ENCODE results near the gene SLC43A2.

Gene SLC43A2

DNA sequence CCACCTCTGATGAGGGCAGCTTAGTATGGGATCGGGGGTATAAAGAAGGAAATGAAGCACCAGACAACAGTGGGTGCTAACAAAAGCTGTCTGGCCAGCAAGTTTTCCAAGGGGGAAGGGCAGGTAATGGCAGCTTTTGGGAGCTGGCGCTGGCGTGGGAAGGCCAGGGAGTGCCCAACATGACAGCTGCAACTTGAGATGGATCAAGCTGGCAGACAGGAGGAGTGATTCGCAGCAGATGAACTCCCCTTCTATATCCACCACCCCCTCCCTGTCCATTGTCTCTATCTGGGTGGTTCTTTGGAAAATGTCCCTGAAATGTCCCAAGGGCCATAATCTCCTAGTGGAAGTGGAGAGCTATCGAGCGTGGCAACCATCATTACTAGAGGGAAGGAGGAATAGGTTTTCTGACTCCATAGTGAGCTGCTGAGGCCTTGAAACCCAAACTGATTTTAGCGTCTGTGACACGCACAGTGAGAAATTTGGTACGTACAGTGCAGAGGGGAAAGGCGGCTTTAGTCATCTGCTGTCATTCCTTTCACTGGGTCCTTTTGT lies 107.5 kb downstream of the SLC43A2 start:
- Histone ChIP-seq H3K4me1 (ENCODE audit: low read length) (no peaks in the 10 kb centered on the region), H3K79me2 (ENCODE audit: low read length) (peaks cover 12% of the 10 kb centered on the region), H3K9me2 (replicated peaks; ENCODE audit: insufficient read depth, low read length) (no peaks in the 10 kb centered on the region), H3K36me3 (replicated peaks; ENCODE audit: insufficient read depth, low read length) (no peaks in the 10 kb centered on the region), H3K27me3 (replicated peaks; ENCODE audit: insufficient read depth, low read length) (no peaks in the 10 kb centered on the region), H3F3A (ENCODE audit: insufficient read depth, low read length) (peaks cover 9% of the 10 kb centered on the region), H3K4me2 (ENCODE audit: low read depth, low read length) (no peak overlapping the region), H3K4me3 (ENCODE audit: low read length) (no peak overlapping the region), H3K9ac (ENCODE audit: low read length) (no peak overlapping the region), H4K20me1 (ENCODE audit: insufficient read depth, low read length) (no peaks in the 10 kb centered on the region), H3K27ac (ENCODE audit: low read length) (no peak overlapping the region), H2AFZ (ENCODE audit: low read length) (no peak overlapping the region), H3K9me3 (replicated peaks; ENCODE audit: insufficient read depth, low read length) (no peaks in the 10 kb centered on the region)
- TF ChIP-seq CTCF (IDR thresholded peaks at IDR 0.05; ENCODE audit: low read length) (no peak), EZH2 (optimal IDR thresholded peaks at IDR 0.05; ENCODE audit: low read depth, low read length) (no peak), EZH2phosphoT487 (IDR thresholded peaks at IDR 0.05; ENCODE audit: low read length) (no peak)
- DNase-seq, result no peak

- Histone ChIP-seq H3K27ac (ENCODE audit: low read length) (no peak overlapping the region), H3K9ac (ENCODE audit: low read length) (no peak overlapping the region), H3K4me2 (ENCODE audit: low read depth, low read length) (no peak overlapping the region), H4K20me1 (ENCODE audit: insufficient read depth, low read length) (no peaks in the 10 kb centered on the region), H3K9me3 (replicated peaks; ENCODE audit: insufficient read depth, low read length) (no peaks in the 10 kb centered on the region), H3K4me3 (ENCODE audit: low read length) (no peak overlapping the region), H3K9me2 (replicated peaks; ENCODE audit: insufficient read depth, low read length) (no peaks in the 10 kb centered on the region), H3K27me3 (replicated peaks; ENCODE audit: insufficient read depth, low read length) (no peaks in the 10 kb centered on the region), H3F3A (ENCODE audit: insufficient read depth, low read length) (peaks cover 15% of the 10 kb centered on the region), H2AFZ (ENCODE audit: low read length) (no peak overlapping the region), H3K4me1 (ENCODE audit: low read length) (peaks cover 6% of the 10 kb centered on the region), H3K36me3 (replicated peaks; ENCODE audit: insufficient read depth, low read length) (no peaks in the 10 kb centered on the region), H3K79me2 (ENCODE audit: low read length) (peaks cover 27% of the 10 kb centered on the region)
- no peak for DNase-seq
- no peak for TF ChIP-seq EZH2phosphoT487 (IDR thresholded peaks at IDR 0.05; ENCODE audit: low read length)
These were observed 109.0 kb downstream of the SLC43A2 start for GRCh38 chr17:1519678-1520077.

Data from MM.1S (cell line).